Left ventricle myocardium inferior (tissue), 1 donor: Measurements from ENCODE around the gene KCNE5. TPM values are rescaled to one million over a fixed set of nuclear protein-coding genes. Genes with fewer than 3 reads are reported as not detected.

Experiments
- total RNA-seq: library from RNA; stranded (reverse); fragmentation: NEBNext Ultra II Directional; extraction: Animal tissue kit (Norgen Biotek cat#: 25700); gene quantifications from one replicate; pipeline ENCODE4 v1.2.1, GENCODE V29; 2021
- donor health status: DM: no; HTN: yes; CAD: no; lungs with severe emphysema.

Gene KCNE5
- total RNA-seq, 1 donor from 2014 or later = not detected

Other genes starting within 250 kb of the KCNE5 start
- gene GUCY2F, start 143.1 kb downstream of the KCNE5 start, total RNA-seq = not detected
- gene NXT2, start 88.3 kb downstream of the KCNE5 start, total RNA-seq = 2.1 TPM
- gene ACSL4, start 108.1 kb upstream of the KCNE5 start, total RNA-seq = 41.1 TPM